HepG2 (cell line): Measurements from ENCODE around the gene HRH3. TPM values are rescaled to one million over a fixed set of nuclear protein-coding genes. Genes with fewer than 3 reads are reported as not detected.

Experiments used
- ATAC-seq: fragments of 200-7000 bp; cut with Tn5 transposase; 3 replicates; pipeline ENCODE4 v1.9.1; 2020; ENCODE audit warnings: mild to moderate bottlenecking, moderate library complexity
- BruUV-seq: library from RNA; stranded (reverse); fragments of 400-500 nt; replicated peaks from 2 replicates; lab custom pipeline; 2021; lab: Mats Ljungman, UMichigan
- CTCF ChIA-PET: fragments of 300-600 bp; formaldehyde crosslinking; extraction: SDS; loops from one replicate; lab custom pipeline; 2021; ENCODE audit warnings: low total read pairs, inconsistent platforms, low intra/inter-chr PET ratio; lab: Yijun Ruan, JAX
- POLR2A ChIA-PET: fragments of 350-600 bp; sonication (Branson Sonifier 250); formaldehyde crosslinking; loops from one replicate; lab custom pipeline; 2020; ENCODE audit warnings: antibody characterized with exemption, inconsistent platforms; lab: Yijun Ruan, JAX
- DNase-seq: peaks from one replicate; pipeline ENCODE4 v3.0.0-alpha.2; 2015; ENCODE audit warnings: low spot score
- FAIRE-seq: peaks from 3 replicates; lab custom pipeline; 2011; peaks lifted over from hg19 to GRCh38; lab: Jason Lieb, UNC
- H2AFZ ChIP-seq: one replicate; pipeline ENCODE4 v1.6.1; 2011; ENCODE audit warnings: low read length, inconsistent platforms
- H3K27ac ChIP-seq: fragments of 300-600 bp; 3 replicates; pipeline ENCODE4 v1.8.0; 2011; ENCODE audit warnings: mixed run types, mild to moderate bottlenecking, mixed read lengths, low read length, inconsistent platforms; ENCODE audit not compliant: insufficient read depth; ENCODE audit errors: extremely low read length
- H3K27me3 ChIP-seq, 2 experiments: fragments of 200-600 bp in 1 of 2; 2 replicates in 1 of 2; 3 replicates in 1 of 2; pipeline versions ENCODE4 v1.6.0 to v1.8.0; 2011; ENCODE audit warnings: low read length in 2 of 2, mild to moderate bottlenecking in 2 of 2, moderate library complexity in 2 of 2, inconsistent platforms in 1 of 2; ENCODE audit not compliant: insufficient read depth in 2 of 2, control insufficient read depth in 1 of 2
- H3K36me3 ChIP-seq, 2 experiments: fragments of 200-600 bp in 1 of 2; replicated peaks in 1 of 2; 2 replicates in 1 of 2; 3 replicates in 1 of 2; pipeline versions ENCODE4 v1.5.1 to v1.8.0; 2011; ENCODE audit warnings: low read length in 2 of 2, inconsistent platforms in 1 of 2; ENCODE audit not compliant: insufficient read depth in 2 of 2, control insufficient read depth in 1 of 2
- H3K4me1 ChIP-seq: 2 replicates; pipeline ENCODE4 v1.5.1; 2012; ENCODE audit warnings: low read length, inconsistent platforms; ENCODE audit not compliant: insufficient read depth
- H3K4me2 ChIP-seq: 2 replicates; pipeline ENCODE4 v1.6.0; 2011; ENCODE audit warnings: low read depth, low read length, inconsistent platforms
- H3K4me3 ChIP-seq, 3 experiments: fragments of 200-600 bp in 1 of 3; sonication (generic), shearing (Covaris generic) in 1 of 3; replicated peaks in 1 of 3; 2 replicates each; pipeline ENCODE4 v1.5.1; 2011 to 2016; ENCODE audit warnings: low read length in 3 of 3, inconsistent platforms in 2 of 3, low read depth in 2 of 3, mild to moderate bottlenecking in 2 of 3, control low read depth in 1 of 3, mixed read lengths in 1 of 3; ENCODE audit not compliant: insufficient read depth in 1 of 3
- H3K79me2 ChIP-seq: one replicate; pipeline ENCODE4 v1.6.1; 2011; ENCODE audit warnings: low read length, inconsistent platforms; ENCODE audit not compliant: insufficient read depth
- H3K9ac ChIP-seq: 2 replicates; pipeline ENCODE4 v1.6.0; 2011; ENCODE audit warnings: mild to moderate bottlenecking, low read depth, low read length, inconsistent platforms; ENCODE audit not compliant: insufficient read depth
- H3K9me3 ChIP-seq: 2 replicates; pipeline ENCODE4 v1.5.1; 2012; ENCODE audit warnings: mild to moderate bottlenecking, low read length
- H4K20me1 ChIP-seq: 2 replicates; pipeline ENCODE4 v1.6.0; 2011; ENCODE audit warnings: inconsistent platforms, mild to moderate bottlenecking, low read length, moderate library complexity; ENCODE audit not compliant: insufficient read depth
- AGO2 ChIP-seq: fragments of 200-400 bp; formaldehyde crosslinking; optimal IDR thresholded peaks from 2 replicates; pipeline ENCODE3; 2017; ENCODE audit warnings: mild to moderate bottlenecking, low read depth, low read length, moderate library complexity
- AKAP8 ChIP-seq: sonication (generic); formaldehyde crosslinking; IDR thresholded peaks from 2 replicates; pipeline ENCODE4 v1.5.1; 2020; ENCODE audit warnings: mild to moderate bottlenecking, missing genetic modification reagents
- RBFOX2 ChIP-seq: fragments of 200-400 bp; formaldehyde crosslinking; IDR thresholded peaks from 2 replicates; pipeline ENCODE4 v1.6.1; 2017; ENCODE audit warnings: low read depth, mild to moderate bottlenecking, low read length
- TRIM24 ChIP-seq: sonication (generic); formaldehyde crosslinking; IDR thresholded peaks from 2 replicates; pipeline ENCODE4 v1.8.0; 2022; ENCODE audit warnings: mild to moderate bottlenecking, missing genetic modification reagents
- ZNF33A ChIP-seq: sonication (generic); formaldehyde crosslinking; IDR thresholded peaks from 2 replicates; pipeline ENCODE4 v1.5.1; 2020; ENCODE audit warnings: missing genetic modification reagents, mild to moderate bottlenecking, moderate library complexity, borderline replicate concordance
- ZNF615 ChIP-seq: sonication (generic); formaldehyde crosslinking; IDR thresholded peaks from 2 replicates; pipeline ENCODE4 v1.5.0; 2020; ENCODE audit warnings: mild to moderate bottlenecking, missing genetic modification reagents, borderline replicate concordance
- WGBS: methylation state at CpG from one replicate; pipeline ENCODE4 v1.1.6; 2017; ENCODE audit warnings: low lambda C conversion rate; 5-methylcytosine and 5-hydroxymethylcytosine counted together
- in situ Hi-C: cut with HindIII; loops from 2 replicates; pipeline ENCODE4 v1.10.0; 2017; ENCODE audit warnings: low pct_unique_long_range_greater_than_20kb; ENCODE audit not compliant: extremely low pct_ligation_motif_present
- intact Hi-C: fragments of 100-400 bp; cut with micrococcal nuclease; formaldehyde crosslinking; loops from one replicate; pipeline ENCODE4 v1.10.0; 2022; ENCODE audit not compliant: unreplicated experiment
- polyA plus RNA-seq, 8 experiments: library from polyadenylated mRNA; depleted of rRNA in 3 of 8; stranded (reverse) in 7 of 8; unstranded in 1 of 8; fragments of >200 nt; fragmentation: Illumina TruSeq in 4 of 8; extraction: Trizol in 4 of 8; gene quantifications; 2 replicates each; pipeline versions ENCODE4 v1.2.1 to v1.2.3, GENCODE V29; 2011 to 2016; ENCODE audit warnings: low read depth in 4 of 8, missing spikeins in 1 of 8, mixed read lengths in 1 of 8; ENCODE audit not compliant: insufficient read depth in 1 of 8
- total RNA-seq, 5 experiments: library from RNA; depleted of rRNA; stranded (reverse); fragments of >200 nt; fragmentation: Illumina TruSeq; extraction: Trizol; gene quantifications; 2 replicates each; pipeline ENCODE4 v1.2.3, GENCODE V29; 2016; ENCODE audit warnings: low read depth in 1 of 5
- TF ChIP-seq, protein P1 (sequence below): sonication (generic); formaldehyde crosslinking; IDR thresholded peaks from 2 replicates; pipeline ENCODE4 v1.4.0; 2020; ENCODE audit warnings: missing genetic modification reagents
- TF ChIP-seq, protein P2 (sequence below): IDR thresholded peaks from 2 replicates; pipeline ENCODE4 v1.6.1; 2016; ENCODE audit warnings: missing biosample characterization, missing genetic modification reagents, low read depth
- TF ChIP-seq, protein P3 (sequence below): sonication (generic); formaldehyde crosslinking; IDR thresholded peaks from 2 replicates; pipeline ENCODE4 v1.4.0; 2020; ENCODE audit warnings: missing genetic modification reagents

Gene HRH3
- total and polyA plus RNA-seq, 2 of the 13 experiments (the other 11 are each of a cell fraction or from before 2014, with no cell fraction given): 0.18 TPM; not detected in 1

DNA sequence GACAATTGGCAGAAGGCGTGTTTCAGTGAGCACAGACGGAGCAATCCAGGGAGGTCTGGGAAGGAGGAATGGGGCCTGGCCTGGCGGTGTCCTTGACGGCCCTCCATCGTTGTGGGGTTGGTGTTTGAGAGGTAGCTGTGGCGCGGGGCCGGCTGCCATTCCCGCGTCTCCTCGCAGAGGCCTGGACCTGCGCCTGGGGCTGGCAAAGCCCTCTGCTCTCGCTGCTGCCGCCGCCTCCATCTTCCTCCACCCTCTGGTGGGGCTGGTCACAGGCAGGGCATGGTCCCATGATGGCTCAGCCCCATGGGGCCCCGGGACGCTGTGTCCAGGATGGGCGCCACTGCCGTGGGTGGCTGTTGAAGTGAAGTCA lies 25.8 kb upstream of the HRH3 start:
- no peak for DNase-seq
- Histone ChIP-seq H3K4me3 (no peak overlapping the region), H4K20me1 (peaks cover 87% of the 10 kb centered on the region), H2AFZ (no peak overlapping the region), H3K79me2 (peaks cover 84% of the 10 kb centered on the region), H3K36me3 (peaks cover 15 to 17% of the 10 kb centered on the region in 2 experiments; a peak in 4 of 5 replicates), H3K27ac (no peak overlapping the region), H3K9ac (no peak overlapping the region), H3K27me3 (no peaks in the 10 kb centered on the region), H3K4me2 (no peak overlapping the region), H3K4me1 (peaks cover 56% of the 10 kb centered on the region), H3K9me3 (no peaks in the 10 kb centered on the region)
- FAIRE-seq: no peak
- WGBS: 96% methylated on average over 19 of the region's 19 CpGs
- ChIA-PET CTCF (no interaction called here), POLR2A (no interaction called here)
- BruUV-seq: no TSS peak
- ATAC-seq: no peak
- intact Hi-C loops (no loop called here), in situ Hi-C loops (no loop called here)
- no peak for TF ChIP-seq ZNF33A (CRISPR knock-in tag)
- peak; percentile 42; the same call in 1 of the 2 replicates for TF ChIP-seq RBFOX2
- TF ChIP-seq AKAP8 (CRISPR knock-in tag): peak; percentile 16; the same call in 1 of the 2 replicates
- TF ChIP-seq, protein P1, sequence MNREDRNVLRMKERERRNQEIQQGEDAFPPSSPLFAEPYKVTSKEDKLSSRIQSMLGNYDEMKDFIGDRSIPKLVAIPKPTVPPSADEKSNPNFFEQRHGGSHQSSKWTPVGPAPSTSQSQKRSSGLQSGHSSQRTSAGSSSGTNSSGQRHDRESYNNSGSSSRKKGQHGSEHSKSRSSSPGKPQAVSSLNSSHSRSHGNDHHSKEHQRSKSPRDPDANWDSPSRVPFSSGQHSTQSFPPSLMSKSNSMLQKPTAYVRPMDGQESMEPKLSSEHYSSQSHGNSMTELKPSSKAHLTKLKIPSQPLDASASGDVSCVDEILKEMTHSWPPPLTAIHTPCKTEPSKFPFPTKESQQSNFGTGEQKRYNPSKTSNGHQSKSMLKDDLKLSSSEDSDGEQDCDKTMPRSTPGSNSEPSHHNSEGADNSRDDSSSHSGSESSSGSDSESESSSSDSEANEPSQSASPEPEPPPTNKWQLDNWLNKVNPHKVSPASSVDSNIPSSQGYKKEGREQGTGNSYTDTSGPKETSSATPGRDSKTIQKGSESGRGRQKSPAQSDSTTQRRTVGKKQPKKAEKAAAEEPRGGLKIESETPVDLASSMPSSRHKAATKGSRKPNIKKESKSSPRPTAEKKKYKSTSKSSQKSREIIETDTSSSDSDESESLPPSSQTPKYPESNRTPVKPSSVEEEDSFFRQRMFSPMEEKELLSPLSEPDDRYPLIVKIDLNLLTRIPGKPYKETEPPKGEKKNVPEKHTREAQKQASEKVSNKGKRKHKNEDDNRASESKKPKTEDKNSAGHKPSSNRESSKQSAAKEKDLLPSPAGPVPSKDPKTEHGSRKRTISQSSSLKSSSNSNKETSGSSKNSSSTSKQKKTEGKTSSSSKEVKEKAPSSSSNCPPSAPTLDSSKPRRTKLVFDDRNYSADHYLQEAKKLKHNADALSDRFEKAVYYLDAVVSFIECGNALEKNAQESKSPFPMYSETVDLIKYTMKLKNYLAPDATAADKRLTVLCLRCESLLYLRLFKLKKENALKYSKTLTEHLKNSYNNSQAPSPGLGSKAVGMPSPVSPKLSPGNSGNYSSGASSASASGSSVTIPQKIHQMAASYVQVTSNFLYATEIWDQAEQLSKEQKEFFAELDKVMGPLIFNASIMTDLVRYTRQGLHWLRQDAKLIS (CRISPR knock-in tag): no peak
- 0 out of 2 replicates have a peak, but pooled peaks have one; percentile 26 for TF ChIP-seq TRIM24 (CRISPR knock-in tag)
- TF ChIP-seq, protein P2, sequence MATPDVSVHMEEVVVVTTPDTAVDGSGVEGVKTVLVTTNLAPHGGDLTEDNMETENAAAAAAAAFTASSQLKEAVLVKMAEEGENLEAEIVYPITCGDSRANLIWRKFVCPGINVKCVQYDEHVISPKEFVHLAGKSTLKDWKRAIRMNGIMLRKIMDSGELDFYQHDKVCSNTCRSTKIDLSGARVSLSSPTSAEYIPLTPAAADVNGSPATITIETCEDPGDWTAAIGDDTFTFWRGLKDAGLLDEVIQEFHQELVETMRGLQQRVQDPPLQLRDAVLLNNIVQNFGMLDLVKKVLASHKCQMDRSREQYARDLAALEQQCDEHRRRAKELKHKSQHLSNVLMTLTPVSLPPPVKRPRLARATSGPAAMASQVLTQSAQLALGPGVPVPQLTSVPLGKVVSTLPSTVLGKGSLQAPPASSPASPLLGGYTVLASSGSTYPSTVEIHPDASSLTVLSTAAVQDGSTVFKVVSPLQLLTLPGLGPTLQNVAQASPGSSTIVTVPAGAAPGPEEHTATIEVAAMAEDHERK (CRISPR knock-in tag): no peak
- TF ChIP-seq ZNF615 (CRISPR knock-in tag): no peak
- TF ChIP-seq, protein P3, sequence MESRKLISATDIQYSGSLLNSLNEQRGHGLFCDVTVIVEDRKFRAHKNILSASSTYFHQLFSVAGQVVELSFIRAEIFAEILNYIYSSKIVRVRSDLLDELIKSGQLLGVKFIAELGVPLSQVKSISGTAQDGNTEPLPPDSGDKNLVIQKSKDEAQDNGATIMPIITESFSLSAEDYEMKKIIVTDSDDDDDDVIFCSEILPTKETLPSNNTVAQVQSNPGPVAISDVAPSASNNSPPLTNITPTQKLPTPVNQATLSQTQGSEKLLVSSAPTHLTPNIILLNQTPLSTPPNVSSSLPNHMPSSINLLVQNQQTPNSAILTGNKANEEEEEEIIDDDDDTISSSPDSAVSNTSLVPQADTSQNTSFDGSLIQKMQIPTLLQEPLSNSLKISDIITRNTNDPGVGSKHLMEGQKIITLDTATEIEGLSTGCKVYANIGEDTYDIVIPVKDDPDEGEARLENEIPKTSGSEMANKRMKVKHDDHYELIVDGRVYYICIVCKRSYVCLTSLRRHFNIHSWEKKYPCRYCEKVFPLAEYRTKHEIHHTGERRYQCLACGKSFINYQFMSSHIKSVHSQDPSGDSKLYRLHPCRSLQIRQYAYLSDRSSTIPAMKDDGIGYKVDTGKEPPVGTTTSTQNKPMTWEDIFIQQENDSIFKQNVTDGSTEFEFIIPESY (CRISPR knock-in tag): 0 out of 2 replicates have a peak, but pooled peaks have one; percentile 27
- TF ChIP-seq AGO2: peak; percentile 58
